Liver (tissue), 9 donors: ENCODE results near the gene ACOT13. TPM values are rescaled to one million over a fixed set of nuclear protein-coding genes. Genes with fewer than 3 reads are reported as not detected.

Source experiments
- DNase-seq: peaks from one replicate; pipeline ENCODE4 v3.0.0-alpha.2; 2017; ENCODE audit warnings: low spot score
- H3K27ac ChIP-seq, 2 donors: one replicate each; pipeline ENCODE4 v1.7.0; 2013; ENCODE audit warnings: inconsistent platforms in 2 of 2, low read length in 2 of 2, control low read depth in 1 of 2, low read depth in 1 of 2, mild to moderate bottlenecking in 1 of 2
- H3K27me3 ChIP-seq, 4 donors: one replicate each; pipeline versions ENCODE4 v1.6.1 to v1.7.0; 2013; ENCODE audit warnings: low read length in 3 of 4, inconsistent platforms in 1 of 4, mild to moderate bottlenecking in 1 of 4, moderate library complexity in 1 of 4; ENCODE audit not compliant: control insufficient read depth in 4 of 4, insufficient read depth in 4 of 4
- H3K36me3 ChIP-seq, 4 donors: one replicate each; pipeline versions ENCODE4 v1.6.1 to v1.7.0; 2013; ENCODE audit warnings: low read length in 3 of 4, mild to moderate bottlenecking in 3 of 4, low read depth in 1 of 4, moderate library complexity in 1 of 4; ENCODE audit not compliant: control insufficient read depth in 4 of 4, insufficient read depth in 3 of 4
- H3K4me1 ChIP-seq, 4 donors: one replicate each; pipeline versions ENCODE4 v1.6.1 to v1.7.0; 2013; ENCODE audit warnings: low read length in 3 of 4, mild to moderate bottlenecking in 3 of 4, moderate library complexity in 1 of 4; ENCODE audit not compliant: control insufficient read depth in 4 of 4, insufficient read depth in 4 of 4
- H3K4me3 ChIP-seq, 3 donors: one replicate each; pipeline versions ENCODE4 v1.6.1 to v1.7.0; 2013; ENCODE audit warnings: low read length in 3 of 3, control low read depth in 1 of 3, low read depth in 1 of 3, mild to moderate bottlenecking in 1 of 3
- H3K9ac ChIP-seq, 2 donors: one replicate each; pipeline ENCODE4 v1.7.0; 2013; ENCODE audit warnings: low read length in 2 of 2, mild to moderate bottlenecking in 2 of 2, moderate library complexity in 2 of 2, control low read depth in 1 of 2, low read depth in 1 of 2
- H3K9me3 ChIP-seq, 4 donors: one replicate each; pipeline versions ENCODE4 v1.6.1 to v1.7.0; 2013; ENCODE audit warnings: low read length in 3 of 4; ENCODE audit not compliant: control insufficient read depth in 4 of 4
- ATF3 ChIP-seq: IDR thresholded peaks from 2 replicates; pipeline ENCODE4 v1.6.1; 2016; ENCODE audit warnings: antibody characterized with exemption
- FOXA1 ChIP-seq: IDR thresholded peaks from 2 replicates; pipeline ENCODE4 v1.6.1; 2016; ENCODE audit warnings: antibody characterized with exemption
- FOXA2 ChIP-seq: IDR thresholded peaks from 2 replicates; pipeline ENCODE4 v1.6.1; 2016; ENCODE audit warnings: antibody characterized with exemption
- GABPA ChIP-seq, 2 donors: IDR thresholded peaks in 1 of 2; conservative IDR thresholded peaks in 1 of 2; 2 replicates each; pipeline ENCODE4 v1.6.1; 2016; ENCODE audit warnings: antibody characterized with exemption in 2 of 2, mild to moderate bottlenecking in 1 of 2, moderate library complexity in 1 of 2
- HNF4A ChIP-seq, 2 donors: conservative IDR thresholded peaks; 2 replicates each; pipeline ENCODE4 v1.6.1; 2016; ENCODE audit warnings: antibody characterized with exemption in 2 of 2, mild to moderate bottlenecking in 2 of 2
- JUND ChIP-seq, 2 donors: IDR thresholded peaks; 2 replicates each; pipeline ENCODE4 v1.6.1; 2016; ENCODE audit warnings: antibody characterized with exemption in 2 of 2
- RXRA ChIP-seq, 2 donors: IDR thresholded peaks; 2 replicates each; pipeline ENCODE4 v1.6.1; 2017 to 2018; ENCODE audit warnings: antibody characterized with exemption in 2 of 2, mild to moderate bottlenecking in 1 of 2
- SP1 ChIP-seq: IDR thresholded peaks from 2 replicates; pipeline ENCODE4 v1.6.1; 2018; ENCODE audit warnings: antibody characterized with exemption, mild to moderate bottlenecking
- YY1 ChIP-seq: IDR thresholded peaks from 2 replicates; pipeline ENCODE4 v1.6.1; 2016; ENCODE audit warnings: antibody characterized with exemption, mild to moderate bottlenecking
- ZBTB33 ChIP-seq: IDR thresholded peaks from 2 replicates; pipeline ENCODE4 v1.6.1; 2016; ENCODE audit warnings: antibody characterized with exemption
- WGBS: extraction: QIAGEN DNeasy Blood & Tissue Kit; methylation state at CpG from one replicate; pipeline ENCODE4 v1.1.7; 2013; 5-methylcytosine and 5-hydroxymethylcytosine counted together
- polyA plus RNA-seq, 2 donors: library from polyadenylated mRNA; stranded (reverse) in 1 of 2; unstranded in 1 of 2; fragments of 200-250 nt in 1 of 2; fragments of >200 nt in 1 of 2; fragmentation: Nextera tagmentation in 1 of 2; extraction: Ambion mirVana in 1 of 2; gene quantifications; one replicate each; pipeline versions ENCODE4 v1.2.1 to v1.2.3, GENCODE V29; 2013 to 2015
- total RNA-seq, 2 donors: library from RNA; depleted of rRNA; stranded (reverse); fragments of >200 nt; gene quantifications; one replicate each; pipeline ENCODE4 v1.2.3, GENCODE V29; 2014
- TF ChIP-seq, protein P1 (sequence below): IDR thresholded peaks from 2 replicates; pipeline ENCODE4 v1.6.1; 2016; ENCODE audit warnings: antibody characterized with exemption
- TF ChIP-seq, protein P2 (sequence below): IDR thresholded peaks from 2 replicates; pipeline ENCODE4 v1.6.1; 2016; ENCODE audit warnings: antibody characterized with exemption, mild to moderate bottlenecking
- TF ChIP-seq, protein P3 (sequence below): fragments of 150-350 bp; IDR thresholded peaks from 2 replicates; pipeline ENCODE4 v1.5.1; 2017; ENCODE audit warnings: improper control_type of control experiment, low read depth, low read length; ENCODE audit not compliant: missing input control
- donor health status: healthy.
- donor health status: healthy.
- donor health status: healthy.
- donor health status: healthy.
- donor health status: healthy.

Gene ACOT13
- total and polyA plus RNA-seq, 4 donors: 9.9 to 90.0 (median 21.3) TPM

- TF ChIP-seq YY1: no peak
- no peak for TF ChIP-seq JUND (IDR thresholded peaks at IDR 0.05)
- TF ChIP-seq, protein P1, sequence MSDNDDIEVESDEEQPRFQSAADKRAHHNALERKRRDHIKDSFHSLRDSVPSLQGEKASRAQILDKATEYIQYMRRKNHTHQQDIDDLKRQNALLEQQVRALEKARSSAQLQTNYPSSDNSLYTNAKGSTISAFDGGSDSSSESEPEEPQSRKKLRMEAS: no peak
- TF ChIP-seq FOXA1: no peak
- no peak for TF ChIP-seq ZBTB33
- TF ChIP-seq GABPA (IDR thresholded peaks at IDR 0.05 in 1 of 2, conservative IDR thresholded peaks at IDR 0.05 in 1 of 2): no peak
- no peak for TF ChIP-seq ATF3
These were observed 32.9 kb downstream of the ACOT13 start (continued) for GRCh38 chr6:24699521-24700359.

DNA sequence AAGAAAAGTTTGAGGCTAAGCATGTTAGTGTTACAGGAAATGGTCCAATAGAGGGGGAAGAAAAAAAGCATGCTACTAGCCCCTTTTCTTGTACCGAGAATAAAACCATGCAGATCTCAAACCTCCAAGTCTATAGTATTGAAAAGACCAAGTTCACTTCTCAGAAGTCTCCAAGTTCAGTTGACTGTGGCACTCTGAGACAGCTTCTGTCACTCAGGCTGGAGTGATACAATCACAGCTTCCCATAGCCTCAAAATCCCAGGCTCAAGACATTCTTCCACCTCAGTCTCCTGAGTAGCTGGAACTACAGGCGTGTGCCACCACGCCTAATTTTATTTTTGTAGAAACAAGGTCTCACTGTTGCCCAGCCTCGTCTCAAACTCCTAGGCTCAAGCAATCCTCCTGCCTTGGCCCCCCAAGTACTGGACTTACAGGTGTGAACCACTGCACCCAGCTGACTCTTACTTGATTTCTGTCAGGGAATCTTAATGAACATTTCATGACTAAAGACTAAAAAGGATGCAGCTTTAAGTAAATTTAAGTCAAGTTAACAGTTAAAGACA, 35.9 kb downstream of the ACOT13 start:
- WGBS: 85% methylated on average over 4 of the region's 4 CpGs
- no peak overlapping the region for H3K9ac ChIP-seq
- no peak for TF ChIP-seq YY1
- TF ChIP-seq, protein P2, sequence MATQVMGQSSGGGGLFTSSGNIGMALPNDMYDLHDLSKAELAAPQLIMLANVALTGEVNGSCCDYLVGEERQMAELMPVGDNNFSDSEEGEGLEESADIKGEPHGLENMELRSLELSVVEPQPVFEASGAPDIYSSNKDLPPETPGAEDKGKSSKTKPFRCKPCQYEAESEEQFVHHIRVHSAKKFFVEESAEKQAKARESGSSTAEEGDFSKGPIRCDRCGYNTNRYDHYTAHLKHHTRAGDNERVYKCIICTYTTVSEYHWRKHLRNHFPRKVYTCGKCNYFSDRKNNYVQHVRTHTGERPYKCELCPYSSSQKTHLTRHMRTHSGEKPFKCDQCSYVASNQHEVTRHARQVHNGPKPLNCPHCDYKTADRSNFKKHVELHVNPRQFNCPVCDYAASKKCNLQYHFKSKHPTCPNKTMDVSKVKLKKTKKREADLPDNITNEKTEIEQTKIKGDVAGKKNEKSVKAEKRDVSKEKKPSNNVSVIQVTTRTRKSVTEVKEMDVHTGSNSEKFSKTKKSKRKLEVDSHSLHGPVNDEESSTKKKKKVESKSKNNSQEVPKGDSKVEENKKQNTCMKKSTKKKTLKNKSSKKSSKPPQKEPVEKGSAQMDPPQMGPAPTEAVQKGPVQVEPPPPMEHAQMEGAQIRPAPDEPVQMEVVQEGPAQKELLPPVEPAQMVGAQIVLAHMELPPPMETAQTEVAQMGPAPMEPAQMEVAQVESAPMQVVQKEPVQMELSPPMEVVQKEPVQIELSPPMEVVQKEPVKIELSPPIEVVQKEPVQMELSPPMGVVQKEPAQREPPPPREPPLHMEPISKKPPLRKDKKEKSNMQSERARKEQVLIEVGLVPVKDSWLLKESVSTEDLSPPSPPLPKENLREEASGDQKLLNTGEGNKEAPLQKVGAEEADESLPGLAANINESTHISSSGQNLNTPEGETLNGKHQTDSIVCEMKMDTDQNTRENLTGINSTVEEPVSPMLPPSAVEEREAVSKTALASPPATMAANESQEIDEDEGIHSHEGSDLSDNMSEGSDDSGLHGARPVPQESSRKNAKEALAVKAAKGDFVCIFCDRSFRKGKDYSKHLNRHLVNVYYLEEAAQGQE: no peak
- TF ChIP-seq, protein P3, sequence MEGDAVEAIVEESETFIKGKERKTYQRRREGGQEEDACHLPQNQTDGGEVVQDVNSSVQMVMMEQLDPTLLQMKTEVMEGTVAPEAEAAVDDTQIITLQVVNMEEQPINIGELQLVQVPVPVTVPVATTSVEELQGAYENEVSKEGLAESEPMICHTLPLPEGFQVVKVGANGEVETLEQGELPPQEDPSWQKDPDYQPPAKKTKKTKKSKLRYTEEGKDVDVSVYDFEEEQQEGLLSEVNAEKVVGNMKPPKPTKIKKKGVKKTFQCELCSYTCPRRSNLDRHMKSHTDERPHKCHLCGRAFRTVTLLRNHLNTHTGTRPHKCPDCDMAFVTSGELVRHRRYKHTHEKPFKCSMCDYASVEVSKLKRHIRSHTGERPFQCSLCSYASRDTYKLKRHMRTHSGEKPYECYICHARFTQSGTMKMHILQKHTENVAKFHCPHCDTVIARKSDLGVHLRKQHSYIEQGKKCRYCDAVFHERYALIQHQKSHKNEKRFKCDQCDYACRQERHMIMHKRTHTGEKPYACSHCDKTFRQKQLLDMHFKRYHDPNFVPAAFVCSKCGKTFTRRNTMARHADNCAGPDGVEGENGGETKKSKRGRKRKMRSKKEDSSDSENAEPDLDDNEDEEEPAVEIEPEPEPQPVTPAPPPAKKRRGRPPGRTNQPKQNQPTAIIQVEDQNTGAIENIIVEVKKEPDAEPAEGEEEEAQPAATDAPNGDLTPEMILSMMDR: no peak
- TF ChIP-seq JUND (IDR thresholded peaks at IDR 0.05): no peak
- TF ChIP-seq ATF3: no peak
- no peak for TF ChIP-seq FOXA2
- TF ChIP-seq RXRA (IDR thresholded peaks at IDR 0.05): no peak
- no peak for TF ChIP-seq SP1
- TF ChIP-seq FOXA1: no peak
- TF ChIP-seq, protein P1: no peak
- TF ChIP-seq HNF4A (conservative IDR thresholded peaks at IDR 0.05): no peak
- TF ChIP-seq GABPA (IDR thresholded peaks at IDR 0.05 in 1 of 2, conservative IDR thresholded peaks at IDR 0.05 in 1 of 2): no peak
- no peak for DNase-seq
- H3K4me1 ChIP-seq: peaks cover 0 to 6% (median 2%) of the 10 kb centered on the region in 4 donors
- no peaks in the 10 kb centered on the region for H3K9me3 ChIP-seq
- H3K27ac ChIP-seq: no peak overlapping the region
- H3K27me3 ChIP-seq: no peaks in the 10 kb centered on the region
- H3K36me3 ChIP-seq: peaks cover 11 to 68% (median 44%) of the 10 kb centered on the region in 4 donors
- no peak overlapping the region for H3K4me3 ChIP-seq
